Measurements from ENCODE around the gene MDFI.
A peak's percentile ranks its signal among the peaks of the same experiment; 100 is the strongest.

MDFI gene

GRCh38 chr6:41690541-41691330 lies 52.5 kb downstream of the MDFI start:
- DNase-seq: no peak

DNA sequence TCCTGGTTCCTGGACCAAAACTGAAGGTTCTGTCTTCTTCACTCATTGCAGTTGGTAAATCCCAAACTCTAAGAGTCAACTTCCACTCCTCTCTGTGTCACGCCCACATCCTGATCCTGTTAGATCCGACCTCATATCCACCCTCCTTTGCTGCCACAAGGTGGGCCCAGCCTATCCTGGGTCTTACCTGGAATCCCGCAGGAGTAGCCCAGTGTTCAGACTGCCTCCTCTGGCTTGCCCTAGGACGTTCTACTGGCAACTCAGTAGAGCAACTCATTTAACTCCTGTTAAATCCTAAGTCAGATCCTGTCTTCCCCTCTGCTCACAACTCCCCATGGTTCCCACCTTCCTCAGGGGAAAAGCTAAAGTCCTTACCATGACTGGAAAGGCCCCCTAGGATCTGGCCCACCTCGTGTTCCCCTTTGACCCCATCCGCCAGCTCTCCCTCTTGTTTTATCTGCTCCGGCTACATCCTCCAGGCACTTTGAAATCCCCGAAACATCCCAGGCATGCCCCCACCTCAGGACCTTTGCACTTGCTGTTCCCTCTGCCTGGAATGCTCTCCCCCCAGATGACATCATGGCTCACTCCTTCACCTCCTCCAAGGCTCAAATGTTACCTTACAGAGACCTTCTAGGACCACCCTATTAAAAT lies 53.3 kb downstream of the MDFI start:
- no peak for DNase-seq

DNA sequence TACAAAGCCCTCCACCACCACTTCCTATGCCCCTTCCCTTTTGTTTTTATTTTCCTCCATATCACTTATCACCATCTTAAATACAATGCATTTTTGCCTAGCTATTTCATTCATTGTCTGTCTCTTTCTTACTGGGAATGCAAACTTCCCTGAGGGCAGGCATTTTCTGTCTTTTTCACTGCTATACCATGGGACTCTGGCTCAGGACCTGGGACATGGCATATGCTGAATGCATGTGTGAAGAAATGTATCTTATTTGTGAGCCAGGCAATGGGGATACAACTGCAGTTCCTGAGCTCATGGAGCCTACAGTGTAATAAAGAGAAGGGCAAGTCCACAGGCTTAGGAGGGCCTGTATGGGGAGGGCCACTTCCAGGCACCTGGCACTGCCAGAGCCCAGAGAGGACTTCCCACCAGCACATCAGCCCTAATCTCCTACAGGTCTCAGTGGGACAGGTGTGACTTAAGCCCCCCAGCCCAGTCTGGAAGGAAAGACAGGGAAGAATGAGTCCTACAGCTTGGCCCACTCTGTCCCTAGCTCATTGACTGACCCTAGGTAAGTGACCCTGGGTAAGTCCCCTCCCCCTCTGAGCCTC lies 53.9 kb downstream of the MDFI start:
- no peak for DNase-seq

DNA sequence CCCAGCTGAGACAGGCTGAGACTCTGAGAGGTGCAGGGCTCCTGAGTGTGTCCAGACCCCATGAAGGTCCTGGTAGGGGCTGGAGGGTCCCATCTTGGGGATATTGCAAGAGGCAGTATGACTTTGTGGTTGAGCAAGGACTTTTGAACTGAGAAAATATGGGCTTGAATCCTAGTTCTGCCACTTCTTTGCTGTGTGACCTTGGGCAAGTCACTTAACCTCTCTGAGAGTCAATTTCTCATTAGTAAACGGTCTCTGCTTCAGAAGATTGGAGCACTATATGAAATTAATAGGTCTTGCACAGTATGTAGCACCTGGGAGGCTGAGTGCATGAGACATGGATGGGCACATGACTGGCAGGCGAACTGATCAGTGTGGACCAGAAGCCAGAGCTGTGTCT lies 54.5 kb downstream of the MDFI start:
- DNase-seq: no peak

DNA sequence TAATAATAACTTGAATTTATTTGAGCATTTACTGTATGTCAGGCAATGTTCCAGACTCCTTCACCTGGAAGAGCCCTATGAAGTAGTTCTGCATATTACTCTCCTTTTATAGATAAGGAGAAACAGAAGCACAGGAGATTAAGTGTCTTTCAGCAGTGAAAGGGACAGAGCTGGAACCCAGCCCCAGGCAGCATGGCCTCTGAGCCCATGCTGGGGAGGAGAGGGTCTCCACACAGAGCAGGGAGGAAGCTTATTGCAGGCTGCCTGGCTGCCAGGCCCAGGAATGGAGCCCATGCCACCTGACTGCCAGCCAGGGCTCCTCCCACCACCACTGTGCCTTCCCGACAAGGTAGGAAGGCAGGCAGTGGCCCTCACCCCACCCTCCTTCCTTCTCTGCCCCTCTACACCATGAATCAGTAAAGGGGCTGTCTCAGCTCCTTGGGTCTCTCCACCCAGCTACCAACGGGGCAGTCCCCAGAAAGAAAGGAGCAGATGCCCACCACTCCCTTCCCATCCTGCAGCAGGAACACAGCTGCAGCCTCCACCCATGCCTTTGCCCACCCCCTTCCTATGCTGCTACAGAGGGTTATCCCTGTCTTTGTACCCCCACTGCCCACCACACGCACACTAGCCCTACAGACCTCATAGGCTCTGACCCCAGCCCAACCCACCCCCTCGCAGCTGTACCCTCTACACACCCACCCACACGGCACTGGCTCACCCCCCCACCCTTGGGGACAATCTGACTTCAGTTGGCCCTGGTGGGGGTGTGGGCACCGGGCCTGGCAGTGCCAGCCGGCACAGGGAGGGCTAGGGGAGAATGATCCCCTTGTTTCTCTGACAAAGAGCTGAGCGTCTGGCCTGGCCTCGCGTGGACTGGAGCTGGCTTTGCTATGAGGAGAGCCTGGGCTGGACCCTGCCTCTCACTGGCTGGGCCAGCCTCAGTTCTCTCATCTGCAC lies 55.3 kb downstream of the MDFI start:
- DNase-seq: no peak

GRCh38 chr6:41694815-41695526 lies 56.7 kb downstream of the MDFI start:
- DNase-seq: no peak

GRCh38 chr6:41695825-41696224 lies 57.6 kb downstream of the MDFI start:
- DNase-seq: no peak

DNA sequence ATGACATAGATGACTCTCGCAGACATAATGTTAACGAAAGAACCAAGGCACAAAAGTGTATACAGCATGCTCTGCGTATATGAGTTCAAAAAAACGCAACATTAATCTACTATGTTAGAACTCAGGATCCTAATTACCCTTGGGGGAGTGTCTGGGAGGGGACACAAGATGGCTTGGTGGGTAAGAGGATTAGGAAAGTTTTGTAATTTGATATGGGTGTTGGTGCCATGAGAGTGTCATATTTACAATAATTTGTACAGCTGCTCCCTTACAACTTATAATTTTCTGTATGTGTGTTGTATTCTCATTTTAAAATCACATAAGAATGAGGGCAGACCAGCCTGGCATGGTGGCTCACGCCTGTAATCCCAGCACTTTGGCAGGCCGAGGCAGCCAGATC lies 58.5 kb downstream of the MDFI start:
- no peak for DNase-seq

DNA sequence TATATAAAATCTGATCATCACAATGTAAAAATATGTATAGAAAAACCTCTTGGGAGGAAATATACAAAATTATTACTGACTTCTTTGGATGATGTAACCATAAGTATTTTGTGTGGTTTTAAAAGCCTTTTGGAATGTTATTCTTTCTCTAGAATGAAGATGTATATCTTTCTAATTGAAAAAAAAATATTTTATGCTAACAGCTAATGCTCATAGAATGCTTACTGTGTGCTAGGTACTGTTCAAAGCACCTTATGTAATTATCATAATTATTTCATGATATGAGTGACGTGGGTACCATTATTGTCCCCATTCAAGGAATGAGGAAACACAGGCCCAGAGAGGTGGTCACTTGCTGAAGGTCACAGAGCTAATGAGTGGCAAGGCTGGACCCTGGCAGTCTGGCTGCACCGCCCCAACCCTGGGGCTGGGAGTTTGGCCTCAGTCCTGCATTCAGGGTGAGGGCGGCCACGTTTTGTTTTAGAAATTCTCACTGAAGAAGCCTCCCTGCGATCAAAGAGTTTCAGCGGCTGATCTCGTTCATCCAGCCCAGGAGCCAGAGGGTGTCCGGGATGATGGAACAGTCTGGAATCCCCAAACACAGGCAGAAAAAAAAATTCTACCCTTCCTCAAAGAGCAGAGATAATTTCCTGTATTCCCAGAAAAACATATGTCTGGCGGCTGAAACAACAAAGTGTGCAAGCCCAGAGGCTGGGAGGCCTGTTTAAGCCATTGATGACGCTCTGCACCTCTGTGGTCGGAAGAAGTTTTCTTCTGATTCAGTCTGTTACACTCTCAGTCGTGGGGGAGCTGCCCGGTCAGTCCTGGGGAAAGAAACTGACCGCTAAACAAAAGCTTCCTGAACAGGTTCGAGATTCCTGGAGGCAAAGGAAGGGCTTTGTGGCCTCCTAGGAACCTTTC lies 59.9 kb downstream of the MDFI start:
- DNase-seq: no peak

GRCh38 chr6:41699063-41699462 lies 60.8 kb downstream of the MDFI start:
- DNase-seq: no peak

DNA sequence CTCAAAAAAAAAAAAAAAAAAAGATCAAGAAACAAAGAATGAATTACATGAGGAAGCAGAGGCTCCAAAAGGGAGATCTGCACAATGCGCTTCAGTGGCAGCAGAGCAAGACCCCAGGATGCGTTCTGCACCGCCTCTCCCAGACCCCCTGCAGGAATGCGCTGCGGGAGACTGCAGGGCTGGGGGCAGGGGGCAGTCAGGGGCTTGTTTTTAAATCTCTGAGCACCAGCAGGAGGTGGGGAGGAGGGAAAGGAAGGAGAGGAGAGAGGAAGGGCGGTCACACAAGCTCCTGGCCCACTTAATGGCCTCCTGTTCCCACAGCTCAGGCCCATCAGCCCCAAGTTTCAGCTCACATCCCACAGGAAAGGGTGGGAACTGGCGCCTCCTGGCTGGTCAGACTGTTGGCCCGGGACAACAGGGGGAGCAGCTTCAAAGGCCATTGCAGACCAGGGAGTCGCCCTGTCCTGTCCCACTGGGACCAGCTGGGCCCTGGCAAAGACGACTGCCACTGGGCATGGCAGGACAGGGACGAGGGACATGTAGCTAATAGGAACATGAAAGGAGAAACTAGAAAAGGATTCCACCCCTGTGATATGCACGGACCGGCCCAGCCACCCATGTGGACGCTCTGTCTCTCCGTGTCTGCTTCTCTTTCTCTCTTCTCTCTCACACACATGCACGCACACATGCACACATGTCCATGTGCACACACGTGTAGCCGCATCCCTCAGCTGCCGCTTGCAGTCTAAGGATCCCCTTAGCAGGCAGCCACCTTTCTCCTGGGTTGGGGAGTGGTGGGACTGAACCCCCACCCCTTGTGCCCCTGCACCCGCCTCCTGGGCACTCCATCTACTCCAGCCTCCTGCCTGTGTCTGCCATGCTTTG lies 62.4 kb downstream of the MDFI start:
- no peak for DNase-seq

DNA sequence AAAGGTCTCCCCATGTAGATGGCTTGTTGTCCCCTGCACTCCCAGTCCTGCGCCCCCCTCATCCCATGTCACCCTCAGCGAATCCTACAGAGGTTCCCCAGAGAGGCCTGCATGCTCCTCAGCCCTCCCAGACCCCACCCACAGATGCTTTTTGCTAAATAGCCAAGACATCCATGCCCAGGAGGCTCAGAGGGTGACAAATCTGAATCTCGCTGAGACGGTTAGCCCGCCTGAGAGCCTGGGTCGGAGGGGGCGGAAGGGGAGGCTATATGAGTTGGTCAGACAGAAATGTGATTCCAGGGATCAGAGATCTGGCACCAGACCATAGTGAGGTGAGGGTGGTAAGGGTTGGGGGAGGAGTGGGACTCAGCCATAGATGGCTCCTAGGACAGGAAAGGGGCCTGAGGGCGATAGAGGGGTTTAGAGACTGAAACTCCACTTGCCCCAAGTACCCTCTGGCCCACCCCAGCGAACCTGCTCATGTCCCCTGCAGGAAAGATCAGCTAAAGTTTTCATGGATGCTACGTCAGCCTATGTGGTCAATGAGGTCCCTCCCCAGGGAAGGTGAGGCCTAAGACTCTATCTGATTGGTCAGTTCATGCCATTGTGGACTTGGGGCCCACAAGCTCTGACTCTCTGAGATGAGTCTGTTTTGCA lies 63.9 kb downstream of the MDFI start:
- no peak for DNase-seq

- peak; percentile 5 for DNase-seq
Observed at GRCh38 chr6:41702771-41703494, 64.7 kb downstream of the MDFI start.
